OCI-LY7 (cell line): ENCODE data around the gene PRKCA.

Experiments
- CTCF ChIP-seq: fragments of 200-600 bp; sonication (generic); conservative IDR thresholded peaks from 2 replicates; pipeline ENCODE4 v1.5.1; 2014; ENCODE audit warnings: mild to moderate bottlenecking, antibody characterized with exemption, low read length, moderate library complexity, mixed read lengths
- EZH2phosphoT487 ChIP-seq: fragments of 200-600 bp; sonication (generic); IDR thresholded peaks from 2 replicates; pipeline ENCODE4 v1.6.1; 2018; ENCODE audit warnings: low read depth, borderline replicate concordance, mild to moderate bottlenecking, mixed run types, antibody characterized with exemption, low read length, moderate library complexity, mixed read lengths

- no peak for TF ChIP-seq CTCF
- no peak for TF ChIP-seq EZH2phosphoT487
Measured at GRCh38 chr17:66322764-66323163, 20.4 kb downstream of the PRKCA start.
